ENCODE results near the gene ARPC1A. TPM values are rescaled to one million over a fixed set of nuclear protein-coding genes. Genes with fewer than 3 reads are reported as not detected.
"Not testable (repeated sequence)": the region's sequence is repeated elsewhere in the genome, so short reads cannot be mapped to it uniquely, and the experiment has no call there.

The ARPC1A gene
- total RNA-seq, 2 experiments from 2014 or later, result 71.8 to 108 TPM

- H3K36me3 ChIP-seq (ENCODE audit: insufficient read depth, low read length), result peaks cover 26% of the 10 kb centered on the region
- no TSS peak for BruUV-seq (replicated peaks)
- intact Hi-C loops (cut with micrococcal nuclease; ENCODE audit: unreplicated experiment), result loop anchor here (5.0 kb wide), 1 partner anchor 122 kb away; no protein-coding TSS in a partner anchor
- H4K20me1 ChIP-seq (ENCODE audit: insufficient read depth, low read length), result no peaks in the 10 kb centered on the region
- H3K9me2 ChIP-seq (ENCODE audit: insufficient read depth, low read length), result no peaks in the 10 kb centered on the region
- peak overlapping the region; percentile 55 for H3K27ac ChIP-seq (ENCODE audit: low read depth, low read length, poor library complexity, severe bottlenecking)
- H2AFZ ChIP-seq (ENCODE audit: low read length), result peak overlapping the region; percentile 84; the same call in 1 of the 2 replicates
- peak; percentile 72 for DNase-seq (ENCODE audit: low spot score)
- peaks cover 31% of the 10 kb centered on the region for H3K4me1 ChIP-seq (ENCODE audit: insufficient read depth, low read length, poor library complexity, severe bottlenecking)
- POLR2A ChIA-PET, result interaction anchor here (0.6 to 0.8 kb wide), 5 partner anchors 32 to 350 kb away, joined by 3 to 4 read pairs (median 3); no protein-coding TSS in a partner anchor
- H3K4me3 ChIP-seq (ENCODE audit: low read depth, low read length, poor library complexity, severe bottlenecking), result peak overlapping the region; percentile 90
- no peak for TF ChIP-seq EZH2phosphoT487 (IDR thresholded peaks at IDR 0.05; ENCODE audit: borderline replicate concordance, low read depth, low read length)
- H3K79me2 ChIP-seq (ENCODE audit: insufficient read depth, low read depth, low read length), result peaks cover 33% of the 10 kb centered on the region
- H3K4me2 ChIP-seq (ENCODE audit: low read length), result peak overlapping the region; percentile 74
- CTCF ChIA-PET (ENCODE audit: unreplicated experiment), result no interaction called here
- H3K9me3 ChIP-seq (ENCODE audit: low read length), result no peaks in the 10 kb centered on the region; the same call in 1 of the 2 replicates
Measured at GRCh38 chr7:99375070-99375807, 49.5 kb downstream of the ARPC1A start.

GRCh38 chr7:99379043-99379577, 53.4 kb downstream of the ARPC1A start:
- intact Hi-C loops (cut with micrococcal nuclease; ENCODE audit: unreplicated experiment), result loop anchor here (5.0 kb wide), 1 partner anchor 118 kb away; no protein-coding TSS in a partner anchor
- Histone ChIP-seq H3K79me2 (ENCODE audit: insufficient read depth, low read depth, low read length) (peaks cover 63% of the 10 kb centered on the region), H2AFZ (ENCODE audit: low read length) (no peak overlapping the region)

GRCh38 chr7:99379693-99380031, 54.0 kb downstream of the ARPC1A start:
- intact Hi-C loops (cut with micrococcal nuclease; ENCODE audit: unreplicated experiment), result loop anchor here (2.0 to 5.0 kb wide), 2 partner anchors 29 to 118 kb away; partner anchors contain the start of genes BUD31 and PDAP1
- H3K9me3 ChIP-seq (ENCODE audit: low read length); DNase-seq (ENCODE audit: low spot score); BruUV-seq (replicated peaks); H3K9me2 ChIP-seq (ENCODE audit: insufficient read depth, low read length); CTCF ChIA-PET (ENCODE audit: unreplicated experiment); H4K20me1 ChIP-seq (ENCODE audit: insufficient read depth, low read length); H2AFZ ChIP-seq (ENCODE audit: low read length): not testable (repeated sequence)
- Histone ChIP-seq H3K4me3 (ENCODE audit: low read depth, low read length, poor library complexity, severe bottlenecking) (peak overlapping the region; percentile 63), H3K4me1 (ENCODE audit: insufficient read depth, low read length, poor library complexity, severe bottlenecking) (peaks cover 54% of the 10 kb centered on the region), H3K36me3 (ENCODE audit: insufficient read depth, low read length) (peaks cover 44% of the 10 kb centered on the region), H3K79me2 (ENCODE audit: insufficient read depth, low read depth, low read length) (peaks cover 68% of the 10 kb centered on the region), H3K27ac (ENCODE audit: low read depth, low read length, poor library complexity, severe bottlenecking) (peak overlapping the region; percentile 96), H3K4me2 (ENCODE audit: low read length) (peak overlapping the region; percentile 90)
- POLR2A ChIA-PET, result interaction anchor here (0.5 to 0.7 kb wide), 2 partner anchors 9 to 371 kb away, joined by 3 to 4 read pairs; no protein-coding TSS in a partner anchor

More at GRCh38 chr7:99379043-99379577, 53.4 kb downstream of the ARPC1A start:
- H3K4me1 ChIP-seq (ENCODE audit: insufficient read depth, low read length, poor library complexity, severe bottlenecking), result peaks cover 54% of the 10 kb centered on the region
- CTCF ChIA-PET (ENCODE audit: unreplicated experiment), result no interaction called here
- H3K9me3 ChIP-seq (ENCODE audit: low read length), result no peaks in the 10 kb centered on the region; the same call in 1 of the 2 replicates
- peak overlapping the region; percentile 63 for H3K4me3 ChIP-seq (ENCODE audit: low read depth, low read length, poor library complexity, severe bottlenecking)
- TF ChIP-seq EZH2phosphoT487 (IDR thresholded peaks at IDR 0.05; ENCODE audit: borderline replicate concordance, low read depth, low read length) (no peak), CTCF (conservative IDR thresholded peaks at IDR 0.05; ENCODE audit: low read length) (no peak)
- TSS peak; percentile 20 for BruUV-seq (replicated peaks)
- no peaks in the 10 kb centered on the region for H3K9me2 ChIP-seq (ENCODE audit: insufficient read depth, low read length)
- H3K4me2 ChIP-seq (ENCODE audit: low read length), result peak overlapping the region; percentile 90
- peaks cover 44% of the 10 kb centered on the region for H3K36me3 ChIP-seq (ENCODE audit: insufficient read depth, low read length)
- DNase-seq (ENCODE audit: low spot score), result peak; percentile 34
- POLR2A ChIA-PET, result interaction anchor here (0.5 to 0.7 kb wide), 3 partner anchors 8 to 777 kb away, joined by 3 to 4 read pairs (median 3); no protein-coding TSS in a partner anchor
- H3K27ac ChIP-seq (ENCODE audit: low read depth, low read length, poor library complexity, severe bottlenecking), result peak overlapping the region; percentile 96
- no peaks in the 10 kb centered on the region for H4K20me1 ChIP-seq (ENCODE audit: insufficient read depth, low read length)
